K562 (cell line): ENCODE results near the gene CBLL1. TPM values are rescaled to one million over a fixed set of nuclear protein-coding genes. Genes with fewer than 3 reads are reported as not detected.

ENCODE experiments used
- ARID3A ChIP-seq: IDR thresholded peaks from 2 replicates; pipeline ENCODE4 v1.6.1; 2012; ENCODE audit warnings: low read depth, low read length, improper control_type of control experiment, borderline replicate concordance
- E2F6 ChIP-seq, 2 experiments: IDR thresholded peaks; 2 replicates each; pipeline ENCODE4 v1.6.1; 2011; ENCODE audit warnings: borderline replicate concordance in 1 of 2, control low read depth in 1 of 2, low read depth in 1 of 2, low read length in 1 of 2, mild to moderate bottlenecking in 1 of 2, mixed read lengths in 1 of 2, moderate library complexity in 1 of 2; ENCODE audit not compliant: insufficient read depth in 1 of 2, insufficient read length in 1 of 2, poor library complexity in 1 of 2, severe bottlenecking in 1 of 2; ENCODE audit errors: extremely low read depth in 1 of 2
- HDAC8 ChIP-seq: fragments of 450-650 bp; IDR thresholded peaks from 2 replicates; pipeline ENCODE4 v1.6.1; 2016; ENCODE audit warnings: mild to moderate bottlenecking, missing genetic modification characterization, moderate library complexity, missing compliant biosample characterization
- RBM22 ChIP-seq: fragments of 200-400 bp; formaldehyde crosslinking; IDR thresholded peaks from 2 replicates; pipeline ENCODE4 v1.6.1; 2018; ENCODE audit warnings: low read length, low read depth; ENCODE audit not compliant: poor library complexity, severe bottlenecking
- SMAD1 ChIP-seq: fragments of 150-350 bp; IDR thresholded peaks from 2 replicates; pipeline ENCODE4 v1.6.1; 2014; ENCODE audit warnings: low read length, low read depth; ENCODE audit not compliant: partially characterized antibody
- TAF7 ChIP-seq: fragments of 450-650 bp; IDR thresholded peaks from 2 replicates; pipeline ENCODE4 v1.6.1; 2016; ENCODE audit warnings: missing genetic modification characterization, missing compliant biosample characterization
- TCF3 ChIP-seq: sonication (generic); formaldehyde crosslinking; IDR thresholded peaks from 2 replicates; pipeline ENCODE4 v1.4.0; 2020; ENCODE audit warnings: mild to moderate bottlenecking, missing genetic modification reagents
- YY1 ChIP-seq, 3 experiments: IDR thresholded peaks; 2 replicates each; pipeline ENCODE4 v1.6.1; 2011; ENCODE audit warnings: low read length in 2 of 3, mild to moderate bottlenecking in 2 of 3, moderate library complexity in 2 of 3, borderline replicate concordance in 1 of 3, control low read depth in 1 of 3, low read depth in 1 of 3; ENCODE audit not compliant: insufficient read depth in 3 of 3, insufficient replicate concordance in 2 of 3, control insufficient read depth in 1 of 3, insufficient read length in 1 of 3; ENCODE audit errors: extremely low read depth in 1 of 3
- ZNF551 ChIP-seq: fragments of 250-450 bp; sonication (Bioruptor Pico); IDR thresholded peaks from 2 replicates; pipeline ENCODE4 v1.5.0; 2021; ENCODE audit warnings: mild to moderate bottlenecking, moderate library complexity
- polyA plus RNA-seq, 8 experiments: library from polyadenylated mRNA; depleted of rRNA in 4 of 8; stranded (reverse) in 5 of 8; unstranded in 3 of 8; fragments of >200 nt; fragmentation: Nextera tagmentation in 2 of 8; fragmentation: Illumina TruSeq in 1 of 8; extraction: Ambion mirVana in 2 of 8; extraction: Trizol in 1 of 8; gene quantifications; 2 replicates each; pipeline versions ENCODE4 v1.2.1 to v1.2.3, GENCODE V29; 2011 to 2014; ENCODE audit warnings: inconsistent platforms in 1 of 8, missing spikeins in 1 of 8
- total RNA-seq, 7 experiments: library from RNA; depleted of rRNA in 6 of 7; stranded (reverse); fragments of >200 nt in 6 of 7; fragmentation: Illumina TruSeq in 2 of 7; extraction: Trizol in 2 of 7; gene quantifications; 2 replicates each; pipeline versions ENCODE4 v1.2.1 to v1.2.3, GENCODE V29; 2011 to 2021; ENCODE audit warnings: low replicate concordance in 1 of 7
- TF ChIP-seq, protein P1 (sequence below): fragments of 450-650 bp; formaldehyde crosslinking; IDR thresholded peaks from 2 replicates; pipeline ENCODE4 v1.4.0; 2020; ENCODE audit warnings: mild to moderate bottlenecking, moderate library complexity
- TF ChIP-seq, protein P2 (sequence below), 2 experiments: fragments of 150-350 bp in 1 of 2; IDR thresholded peaks; 2 replicates each; pipeline ENCODE4 v1.6.1; 2012 to 2016; ENCODE audit warnings: low read depth in 2 of 2, low read length in 2 of 2, mild to moderate bottlenecking in 1 of 2, moderate library complexity in 1 of 2
- TF ChIP-seq, protein P3 (sequence below): fragments of 450-650 bp; formaldehyde crosslinking; IDR thresholded peaks from 2 replicates; pipeline ENCODE4 v1.4.0; 2020; ENCODE audit warnings: mild to moderate bottlenecking, moderate library complexity

CBLL1 gene
- total and polyA plus RNA-seq, 9 of the 15 experiments (the other 6 are each of a cell fraction or from before 2014, with no cell fraction given) = 14.7 to 67.9 (median 35.4) TPM

- TF ChIP-seq TCF3 (CRISPR knock-in tag) (no peak; the same call in none of the 2 replicates), ZNF551 (CRISPR knock-in tag) (no peak), RBM22 (peak; percentile 48), SMAD1 (peak; percentile 48), ARID3A (0 out of 2 replicates have a peak, but pooled peaks have one; percentile 11), TAF7 (peak; percentile 90), E2F6 (IDR thresholded peaks at IDR 0.05; ENCODE audit: borderline replicate concordance in 1 of 2, extremely low read depth in 1 of 2, insufficient read depth in 1 of 2, insufficient read length in 1 of 2, low read depth in 1 of 2, low read length in 1 of 2, poor library complexity in 1 of 2, severe bottlenecking in 1 of 2) (peak; percentile 24 to 90), HDAC8 (tag) (no peak), YY1 (IDR thresholded peaks at IDR 0.05; ENCODE audit: borderline replicate concordance in 1 of 3, control insufficient read depth in 1 of 3, extremely low read depth in 1 of 3, insufficient read depth in 3 of 3, insufficient read length in 1 of 3, insufficient replicate concordance in 2 of 3, low read depth in 1 of 3, low read length in 2 of 3) (peak in 2 of 3 experiments; percentile 78 to 88)
- TF ChIP-seq, protein P1, sequence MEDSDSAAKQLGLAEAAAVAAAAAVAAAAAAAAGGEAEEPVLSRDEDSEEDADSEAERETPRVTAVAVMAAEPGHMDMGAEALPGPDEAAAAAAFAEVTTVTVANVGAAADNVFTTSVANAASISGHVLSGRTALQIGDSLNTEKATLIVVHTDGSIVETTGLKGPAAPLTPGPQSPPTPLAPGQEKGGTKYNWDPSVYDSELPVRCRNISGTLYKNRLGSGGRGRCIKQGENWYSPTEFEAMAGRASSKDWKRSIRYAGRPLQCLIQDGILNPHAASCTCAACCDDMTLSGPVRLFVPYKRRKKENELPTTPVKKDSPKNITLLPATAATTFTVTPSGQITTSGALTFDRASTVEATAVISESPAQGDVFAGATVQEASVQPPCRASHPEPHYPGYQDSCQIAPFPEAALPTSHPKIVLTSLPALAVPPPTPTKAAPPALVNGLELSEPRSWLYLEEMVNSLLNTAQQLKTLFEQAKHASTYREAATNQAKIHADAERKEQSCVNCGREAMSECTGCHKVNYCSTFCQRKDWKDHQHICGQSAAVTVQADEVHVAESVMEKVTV (CRISPR knock-in tag) = peak; percentile 81; the same call in 1 of the 2 replicates
- TF ChIP-seq, protein P2, sequence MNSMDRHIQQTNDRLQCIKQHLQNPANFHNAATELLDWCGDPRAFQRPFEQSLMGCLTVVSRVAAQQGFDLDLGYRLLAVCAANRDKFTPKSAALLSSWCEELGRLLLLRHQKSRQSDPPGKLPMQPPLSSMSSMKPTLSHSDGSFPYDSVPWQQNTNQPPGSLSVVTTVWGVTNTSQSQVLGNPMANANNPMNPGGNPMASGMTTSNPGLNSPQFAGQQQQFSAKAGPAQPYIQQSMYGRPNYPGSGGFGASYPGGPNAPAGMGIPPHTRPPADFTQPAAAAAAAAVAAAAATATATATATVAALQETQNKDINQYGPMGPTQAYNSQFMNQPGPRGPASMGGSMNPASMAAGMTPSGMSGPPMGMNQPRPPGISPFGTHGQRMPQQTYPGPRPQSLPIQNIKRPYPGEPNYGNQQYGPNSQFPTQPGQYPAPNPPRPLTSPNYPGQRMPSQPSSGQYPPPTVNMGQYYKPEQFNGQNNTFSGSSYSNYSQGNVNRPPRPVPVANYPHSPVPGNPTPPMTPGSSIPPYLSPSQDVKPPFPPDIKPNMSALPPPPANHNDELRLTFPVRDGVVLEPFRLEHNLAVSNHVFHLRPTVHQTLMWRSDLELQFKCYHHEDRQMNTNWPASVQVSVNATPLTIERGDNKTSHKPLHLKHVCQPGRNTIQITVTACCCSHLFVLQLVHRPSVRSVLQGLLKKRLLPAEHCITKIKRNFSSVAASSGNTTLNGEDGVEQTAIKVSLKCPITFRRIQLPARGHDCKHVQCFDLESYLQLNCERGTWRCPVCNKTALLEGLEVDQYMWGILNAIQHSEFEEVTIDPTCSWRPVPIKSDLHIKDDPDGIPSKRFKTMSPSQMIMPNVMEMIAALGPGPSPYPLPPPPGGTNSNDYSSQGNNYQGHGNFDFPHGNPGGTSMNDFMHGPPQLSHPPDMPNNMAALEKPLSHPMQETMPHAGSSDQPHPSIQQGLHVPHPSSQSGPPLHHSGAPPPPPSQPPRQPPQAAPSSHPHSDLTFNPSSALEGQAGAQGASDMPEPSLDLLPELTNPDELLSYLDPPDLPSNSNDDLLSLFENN (IDR thresholded peaks at IDR 0.05; ENCODE audit: low read depth in 2 of 2, low read length in 2 of 2) = peak in 1 of 2 experiments; percentile 78; a peak in 2 of 4 replicates
- TF ChIP-seq, protein P3, sequence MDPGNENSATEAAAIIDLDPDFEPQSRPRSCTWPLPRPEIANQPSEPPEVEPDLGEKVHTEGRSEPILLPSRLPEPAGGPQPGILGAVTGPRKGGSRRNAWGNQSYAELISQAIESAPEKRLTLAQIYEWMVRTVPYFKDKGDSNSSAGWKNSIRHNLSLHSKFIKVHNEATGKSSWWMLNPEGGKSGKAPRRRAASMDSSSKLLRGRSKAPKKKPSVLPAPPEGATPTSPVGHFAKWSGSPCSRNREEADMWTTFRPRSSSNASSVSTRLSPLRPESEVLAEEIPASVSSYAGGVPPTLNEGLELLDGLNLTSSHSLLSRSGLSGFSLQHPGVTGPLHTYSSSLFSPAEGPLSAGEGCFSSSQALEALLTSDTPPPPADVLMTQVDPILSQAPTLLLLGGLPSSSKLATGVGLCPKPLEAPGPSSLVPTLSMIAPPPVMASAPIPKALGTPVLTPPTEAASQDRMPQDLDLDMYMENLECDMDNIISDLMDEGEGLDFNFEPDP = no peak
These were observed at the start of gene CBLL1 (continued) for GRCh38 chr7:107743567-107744344.
